HG03354 (cell line): ENCODE data around the gene SKAP2.

Experiments used
- ATAC-seq: cut with Tn5 transposase; IDR thresholded peaks from one replicate; pipeline ENCODE4 v1.9.1; 2021; ENCODE audit warnings: mild to moderate bottlenecking; ENCODE audit not compliant: unreplicated experiment, poor library complexity, severe bottlenecking

SKAP2 gene

GRCh38 chr7:26699766-26700165 lies 164.6 kb downstream of the SKAP2 start:
- no peak for ATAC-seq

- no peak for ATAC-seq
Measured at GRCh38 chr7:26698806-26699205, 165.6 kb downstream of the SKAP2 start.

DNA sequence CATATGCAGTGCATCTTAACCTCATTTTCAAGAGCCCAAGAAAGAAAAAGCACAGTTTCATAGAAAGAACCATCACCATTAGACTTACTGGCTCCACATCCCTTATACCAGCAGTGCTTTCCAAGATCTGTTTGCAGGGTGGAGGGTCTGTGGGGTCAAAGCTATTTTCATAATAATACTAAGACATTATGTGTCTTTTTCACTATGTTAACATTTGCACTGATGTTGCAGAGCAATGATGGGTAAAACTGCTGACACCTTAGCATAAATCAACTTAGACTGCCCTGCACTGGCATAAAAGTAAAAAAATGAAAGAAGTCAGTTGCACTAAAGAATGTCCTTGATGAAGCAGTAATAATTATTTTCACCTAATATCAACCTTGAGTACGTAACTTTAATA lies 166.2 kb downstream of the SKAP2 start:
- no peak for ATAC-seq

- no peak for ATAC-seq
Measured at GRCh38 chr7:26696978-26697377, 167.4 kb downstream of the SKAP2 start.

GRCh38 chr7:26696161-26696560 lies 168.2 kb downstream of the SKAP2 start:
- ATAC-seq: no peak

- ATAC-seq: no peak
Measured at GRCh38 chr7:26694713-26695112, 169.7 kb downstream of the SKAP2 start.

DNA sequence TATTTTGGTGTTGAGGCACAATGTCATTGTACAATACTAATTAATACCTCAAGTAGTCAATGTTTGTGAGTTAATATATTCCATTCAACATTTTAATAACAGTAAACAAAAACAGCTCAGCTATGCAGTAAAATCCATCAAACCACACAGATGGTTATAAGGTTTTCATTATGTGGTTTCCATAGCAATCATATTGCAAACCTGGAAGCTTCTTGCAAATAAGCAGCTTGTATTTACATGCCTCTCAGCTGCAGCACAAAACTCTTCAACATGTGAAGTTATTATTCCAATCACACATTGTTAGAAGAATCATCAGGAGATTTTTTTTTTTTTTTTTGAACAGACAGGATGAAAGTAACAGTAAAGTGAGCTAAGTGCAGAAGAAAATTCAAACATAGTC lies 170.2 kb downstream of the SKAP2 start:
- no peak for ATAC-seq

DNA sequence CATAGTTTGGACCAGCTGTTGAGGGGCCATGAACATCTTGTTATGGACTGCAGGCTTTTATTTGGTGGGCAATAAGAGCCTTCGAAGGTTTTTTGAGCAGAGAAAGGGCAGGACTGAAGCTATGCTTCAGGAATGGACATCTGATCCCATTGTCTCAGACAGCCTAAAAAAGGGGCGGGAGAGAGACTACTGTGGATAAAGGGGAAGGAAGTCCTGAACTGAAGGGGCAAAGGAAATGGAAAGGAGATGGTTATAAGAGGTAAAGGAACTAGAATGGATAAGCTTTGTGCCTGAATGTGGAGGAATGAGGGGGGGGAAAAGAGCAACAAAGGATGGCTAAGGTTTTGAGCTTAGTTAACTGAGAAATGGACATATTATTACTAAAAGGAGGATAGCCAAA lies 172.5 kb downstream of the SKAP2 start:
- no peak for ATAC-seq

- ATAC-seq: no peak
Measured at GRCh38 chr7:26691406-26691805, 173.0 kb downstream of the SKAP2 start.

DNA sequence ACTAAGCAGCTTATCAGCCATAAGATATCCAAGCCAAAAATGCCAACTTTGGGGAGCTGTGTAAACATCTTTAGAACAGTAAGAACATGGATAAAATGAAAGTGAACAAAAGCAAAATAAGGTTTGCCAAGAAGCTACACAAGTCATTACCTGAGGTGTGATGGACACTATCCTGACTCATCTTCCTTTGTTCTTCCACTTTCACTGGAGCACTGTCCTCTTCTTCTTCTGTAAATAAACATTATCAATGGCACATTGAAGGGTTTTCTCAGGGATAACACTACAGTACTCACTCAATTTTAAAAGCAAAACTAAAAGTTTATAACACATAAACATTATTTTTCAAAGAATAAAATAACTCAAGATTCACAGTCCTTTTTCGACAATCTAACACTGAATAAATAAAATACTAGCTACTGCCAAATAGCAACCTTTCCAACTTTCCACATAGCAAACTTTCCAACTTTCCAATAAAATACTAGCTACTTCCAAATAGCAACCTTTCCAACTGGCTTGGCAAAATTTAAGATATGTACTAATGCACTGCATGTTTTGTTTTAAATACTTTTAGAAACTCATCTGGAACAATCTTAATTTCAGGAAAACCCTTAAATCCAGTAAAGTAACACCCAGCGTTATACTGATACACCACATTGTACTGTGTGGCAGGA lies 174.1 kb downstream of the SKAP2 start:
- no peak for ATAC-seq

GRCh38 chr7:26688936-26689506 lies 175.4 kb downstream of the SKAP2 start:
- ATAC-seq: peak; percentile 84

DNA sequence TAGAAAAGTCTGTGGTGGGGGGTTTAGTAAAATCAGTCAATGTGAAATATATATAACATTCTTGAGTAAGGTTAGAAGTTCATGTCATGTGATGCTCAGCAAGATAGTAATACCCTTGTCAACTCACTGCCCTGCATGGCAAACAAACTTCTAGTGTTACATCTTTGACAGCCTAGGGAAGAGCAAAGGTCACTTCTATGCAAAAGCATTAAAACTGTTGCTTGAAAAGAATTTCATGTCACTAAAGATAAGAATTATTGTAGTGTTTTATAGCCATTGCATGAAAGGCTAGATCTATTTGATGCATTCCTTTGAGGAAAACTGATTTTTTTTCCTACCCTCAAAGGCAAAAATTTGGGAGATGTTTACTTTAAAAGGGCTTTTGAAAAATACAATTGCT lies 176.0 kb downstream of the SKAP2 start:
- ATAC-seq: no peak

DNA sequence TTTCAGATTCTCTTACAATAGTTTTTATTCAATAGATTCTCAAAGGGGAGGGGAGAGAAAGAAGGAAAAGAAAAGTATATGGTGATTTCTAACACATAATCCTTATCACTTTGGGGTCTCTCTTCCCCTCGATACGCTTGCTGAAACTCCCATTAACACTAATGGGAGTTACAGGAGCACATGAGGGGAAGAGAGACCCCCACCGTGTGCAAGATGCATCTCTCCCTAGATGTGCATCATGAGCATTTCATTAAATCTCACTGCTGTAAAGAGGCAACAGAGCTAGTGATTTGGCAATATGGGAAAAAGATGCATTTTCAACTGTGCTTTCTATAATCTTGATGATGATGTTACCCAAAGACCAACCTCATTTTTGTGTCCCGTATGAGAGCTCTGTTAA lies 177.4 kb downstream of the SKAP2 start:
- no peak for ATAC-seq

- ATAC-seq: no peak
Measured at GRCh38 chr7:26686448-26686981, 177.9 kb downstream of the SKAP2 start.

- ATAC-seq: no peak
Measured at GRCh38 chr7:26685606-26686005, 178.8 kb downstream of the SKAP2 start.

DNA sequence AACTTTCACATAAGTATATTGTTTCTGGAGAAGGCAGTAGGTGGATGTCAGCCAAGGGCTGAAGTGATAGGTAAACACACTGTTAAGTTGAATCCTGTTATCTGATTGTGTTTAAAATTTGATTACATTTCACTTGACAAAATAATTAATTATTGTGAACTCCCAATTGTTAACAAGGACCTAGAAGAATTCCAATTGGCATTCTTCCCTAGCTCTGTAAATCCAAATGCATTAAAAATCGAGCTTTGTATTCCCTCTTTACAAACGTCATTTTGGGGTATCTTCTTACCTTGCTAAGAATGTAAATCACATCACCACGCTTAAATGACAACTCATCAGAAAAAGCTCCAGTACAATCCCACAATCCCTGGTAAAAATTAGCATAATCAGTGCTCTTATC lies 179.9 kb downstream of the SKAP2 start:
- no peak for ATAC-seq

DNA sequence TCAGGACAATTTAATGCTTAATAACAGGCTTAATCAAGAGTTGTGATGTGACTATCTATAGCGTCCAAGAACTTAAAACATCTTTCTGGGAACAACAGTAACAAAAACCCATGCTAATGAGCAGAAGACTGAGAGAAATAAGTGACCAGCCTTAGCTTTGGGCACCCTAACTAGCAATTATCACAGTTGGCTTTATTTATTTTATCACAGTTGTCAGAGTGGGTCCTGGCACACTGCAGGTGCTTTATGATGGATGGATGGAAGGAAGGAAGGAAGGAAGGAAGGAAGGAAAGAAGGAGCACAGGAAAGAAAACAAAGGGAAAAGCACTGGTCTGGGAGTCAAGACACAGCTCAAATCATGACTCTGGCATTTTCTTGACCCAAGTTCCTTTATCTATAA lies 181.1 kb downstream of the SKAP2 start:
- no peak for ATAC-seq

GRCh38 chr7:26681819-26682418 lies 182.5 kb downstream of the SKAP2 start:
- peak; percentile 53 for ATAC-seq

- no peak for ATAC-seq
Measured at GRCh38 chr7:26680587-26680986, 183.8 kb downstream of the SKAP2 start.

DNA sequence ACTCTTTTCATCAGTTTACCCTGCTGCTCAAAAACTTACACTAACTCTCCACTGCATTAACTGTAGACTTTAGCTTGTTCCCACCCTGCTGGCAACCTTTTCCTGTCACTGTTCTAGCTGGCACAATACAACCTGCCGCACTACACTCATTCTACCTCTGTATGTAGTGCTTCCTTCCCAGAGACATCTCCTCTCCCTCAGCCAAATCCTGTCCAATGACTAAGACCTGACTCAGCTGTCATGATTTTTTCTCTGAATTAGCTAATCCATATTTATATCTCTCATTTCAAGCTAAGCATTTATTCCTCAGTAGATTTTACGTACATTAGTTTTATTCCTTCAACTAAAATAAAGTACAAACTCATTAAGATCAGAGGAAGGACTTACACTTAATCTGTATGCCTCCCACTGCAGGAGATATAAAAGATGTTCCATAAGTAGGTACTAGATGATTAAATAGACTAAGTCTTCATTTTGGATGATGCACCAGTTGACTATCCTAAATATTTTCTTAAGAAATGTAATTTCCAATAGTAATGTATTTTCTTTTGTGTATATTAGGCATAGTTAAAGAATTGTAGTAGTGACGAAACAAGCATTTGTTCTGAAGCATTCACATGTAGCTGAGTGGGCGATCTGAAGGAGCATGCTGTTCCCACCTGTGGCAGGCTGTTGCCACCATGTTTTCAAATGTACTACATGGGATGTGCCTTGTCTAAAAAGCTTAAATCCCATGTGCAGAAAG lies 189.1 kb downstream of the SKAP2 start:
- ATAC-seq: no peak

DNA sequence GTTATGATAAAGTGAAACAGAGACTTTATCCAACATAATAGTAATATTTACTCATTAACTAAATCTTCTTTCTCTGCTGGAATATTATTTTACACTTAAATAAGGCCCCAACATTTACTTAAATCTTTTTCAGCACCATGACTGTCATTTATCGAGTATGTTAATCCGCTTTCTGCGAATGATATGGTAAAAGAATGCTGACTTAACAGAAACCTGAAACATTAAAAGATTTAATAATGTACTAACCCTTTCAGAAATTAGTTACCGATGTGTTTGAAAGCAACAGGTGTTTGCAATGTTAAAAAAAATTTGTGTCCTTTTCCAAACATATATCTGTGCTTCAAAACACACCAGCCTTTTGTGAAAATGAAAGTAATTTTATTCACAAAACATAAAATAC lies 190.5 kb downstream of the SKAP2 start:
- no peak for ATAC-seq
